SW480 (cell line): ENCODE data around the gene PRKAR1B.
A peak's percentile ranks its signal among the peaks of the same experiment; 100 is the strongest.

Experiments
- DNase-seq: peaks from one replicate; pipeline ENCODE4 v3.0.0-alpha.2; 2016; ENCODE audit warnings: low spot score

The PRKAR1B gene

DNA sequence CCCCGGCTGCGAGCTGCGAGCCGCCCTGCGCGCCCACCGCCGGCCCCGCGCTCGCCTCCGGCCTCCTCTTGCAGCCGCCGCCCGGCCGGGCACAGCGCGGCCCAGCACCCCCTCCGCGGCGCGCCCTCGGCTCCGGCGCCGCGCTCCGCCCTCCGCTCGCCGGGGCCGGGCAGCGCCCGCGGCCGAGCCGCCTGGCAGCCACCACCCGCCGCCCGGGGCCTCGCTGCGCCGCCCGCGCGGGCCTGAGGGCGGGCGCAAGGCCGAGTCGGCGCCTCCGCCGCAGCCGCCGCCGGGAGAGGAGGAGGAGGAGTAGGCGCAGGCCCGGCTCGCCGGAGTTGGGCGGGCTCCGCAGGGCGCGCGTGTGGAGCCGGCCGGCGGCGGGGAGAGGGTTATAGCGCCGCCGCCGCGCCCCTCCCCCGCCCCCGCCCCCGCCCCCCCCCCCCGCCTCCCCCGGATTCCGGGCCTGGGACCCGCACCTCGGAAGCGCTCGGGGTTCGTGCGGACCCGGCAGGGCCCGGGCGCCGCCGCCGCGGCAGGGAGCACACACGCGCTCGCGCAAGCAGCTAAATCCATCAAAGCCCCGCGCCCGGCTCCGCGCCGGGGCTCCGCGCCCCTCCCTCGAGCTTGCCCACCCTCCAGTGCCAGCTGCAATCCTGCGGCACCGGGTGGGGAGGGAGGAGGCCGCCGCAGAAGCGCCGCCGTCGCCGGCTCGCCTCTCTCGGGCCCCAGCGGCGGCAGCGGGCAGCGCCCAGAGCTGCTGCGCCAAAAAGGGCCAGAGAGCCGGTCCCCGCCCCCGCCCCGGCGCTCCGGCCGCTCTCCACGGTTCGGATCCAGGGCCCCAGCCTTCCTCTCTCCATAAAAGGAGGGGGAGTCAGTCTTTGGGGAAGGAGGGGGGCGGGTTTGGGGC lies 207.3 kb downstream of the PRKAR1B start, which contains the start of gene PDGFA:
TSS of gene PDGFA (minus strand) at position 363 of the 907 bp plus-strand sequence. CDS start 845 bp downstream, outside the sequence.
- DNase-seq, result peak; percentile 92

DNA sequence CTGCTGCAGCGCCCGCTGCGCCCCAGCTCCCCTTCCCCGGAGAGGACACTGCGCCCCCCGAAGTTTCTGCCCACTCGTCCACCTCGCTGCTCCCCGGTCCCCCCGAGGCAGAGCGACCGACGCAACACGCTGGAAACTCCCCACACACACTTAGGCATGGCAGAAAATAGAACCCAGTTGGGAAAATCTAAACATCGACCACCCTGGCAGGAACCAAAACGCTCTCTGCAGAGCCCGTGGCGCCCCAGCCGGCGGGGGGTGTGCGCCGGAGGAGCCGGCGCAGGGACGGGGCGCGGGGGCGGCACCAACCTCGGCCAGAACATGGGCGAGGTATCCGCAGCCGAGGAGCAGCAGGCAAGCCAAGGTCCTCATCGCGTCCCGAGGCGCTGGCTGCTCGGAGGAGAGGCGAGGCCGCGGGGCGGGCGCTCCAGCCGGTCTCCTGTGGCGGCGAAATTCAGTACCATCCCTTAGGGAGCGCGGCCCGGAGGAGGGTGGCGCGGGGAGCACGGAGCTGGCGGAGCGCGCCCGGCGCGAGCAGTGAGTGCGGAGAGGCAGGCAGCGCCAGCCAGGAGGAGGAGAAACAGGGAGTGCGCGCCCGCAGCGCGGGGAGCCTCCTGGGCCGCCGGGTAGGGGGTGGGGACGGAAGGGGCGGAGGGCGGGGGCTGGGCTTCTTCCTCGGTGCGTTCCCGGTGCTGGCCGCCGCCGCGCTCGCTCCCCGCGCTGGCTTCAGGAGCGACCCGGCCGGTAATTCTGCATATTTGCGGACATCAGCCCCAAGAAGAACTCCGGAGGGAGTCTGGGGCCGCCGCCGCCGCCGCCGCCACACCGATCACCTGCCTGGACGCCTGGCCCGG lies 208.2 kb downstream of the PRKAR1B start:
- peak; percentile 88 for DNase-seq

DNA sequence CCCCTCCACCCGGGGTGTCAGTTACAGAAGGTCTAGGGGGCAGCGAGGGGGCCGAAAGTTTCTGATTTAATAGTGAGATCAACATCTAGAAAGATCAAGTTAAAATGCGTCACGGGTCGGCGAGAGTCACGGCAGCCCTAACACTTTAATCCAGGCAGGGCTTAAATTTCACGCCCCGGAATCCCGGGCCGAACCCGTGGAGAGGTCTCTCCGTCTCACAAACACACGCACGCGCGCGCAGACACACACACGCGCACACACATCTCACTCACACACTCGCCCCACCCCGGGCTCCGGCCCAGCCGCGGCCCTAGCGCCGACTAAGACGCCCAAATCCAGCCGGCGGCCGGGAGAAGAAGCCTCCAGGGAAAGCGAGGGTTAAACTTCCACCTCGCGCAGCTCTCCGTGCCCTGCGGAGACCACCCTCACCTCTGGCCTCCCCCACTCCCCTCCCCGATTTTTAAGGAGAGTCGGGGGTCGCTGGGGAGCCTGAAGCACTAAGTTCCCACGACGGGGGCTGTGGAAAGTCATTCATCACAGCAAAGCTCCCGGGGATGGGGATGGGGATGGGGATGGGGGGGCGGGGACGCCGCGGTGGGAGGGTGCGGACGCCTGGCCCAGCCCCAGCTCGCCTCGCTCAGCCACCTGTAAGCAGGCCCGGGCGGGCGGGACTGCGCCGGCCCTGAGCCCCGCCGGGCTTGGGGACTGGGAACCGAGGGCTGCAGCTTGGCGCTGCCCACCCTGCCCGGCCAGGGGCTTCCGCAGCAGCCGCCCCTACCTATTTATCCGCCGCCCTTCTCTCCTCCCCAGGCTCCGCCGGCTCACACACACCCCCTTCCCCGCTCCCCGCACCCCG lies 209.1 kb downstream of the PRKAR1B start:
- peak; percentile 63 for DNase-seq

DNA sequence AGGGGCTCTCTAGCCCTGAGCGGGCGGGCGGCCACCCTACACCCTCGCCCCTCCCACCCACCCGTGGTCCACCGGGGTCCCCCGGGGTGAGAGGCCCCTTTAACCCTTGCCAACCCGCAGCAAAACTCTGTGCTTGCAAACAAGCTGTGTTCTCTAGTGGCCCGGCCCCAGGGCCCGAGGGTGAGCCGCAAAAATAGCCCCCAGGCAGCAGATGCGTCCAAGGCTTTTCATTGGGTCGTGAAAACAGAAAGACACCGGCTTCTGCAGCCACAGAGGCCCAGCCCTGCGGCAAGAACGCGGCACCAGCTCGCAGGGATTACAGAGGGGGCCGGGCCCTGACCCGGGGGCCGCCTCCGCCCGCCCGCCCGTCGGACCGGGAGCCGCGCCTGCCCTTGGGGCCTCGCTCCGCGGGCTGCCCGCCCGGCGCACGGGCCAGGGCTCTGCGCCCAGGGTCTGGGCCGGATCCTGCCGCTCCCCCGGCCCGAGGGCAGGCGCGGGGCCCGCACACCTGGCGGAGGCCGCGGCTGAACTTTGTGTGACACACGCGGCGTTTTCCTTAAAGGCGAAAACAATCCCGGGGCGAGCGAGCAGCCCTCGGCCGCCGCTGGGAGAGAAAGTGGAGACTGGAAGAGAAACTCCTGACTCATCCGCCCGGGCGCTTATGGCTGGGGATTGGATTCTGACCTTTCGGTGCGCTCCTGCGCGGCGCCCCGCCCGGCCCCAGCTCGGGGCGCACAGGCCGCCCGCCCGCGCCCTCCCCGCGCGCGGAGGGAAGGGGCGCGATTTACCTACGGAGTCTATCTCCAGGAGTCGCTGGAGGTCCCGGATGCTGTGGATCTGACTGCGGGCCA lies 210.2 kb downstream of the PRKAR1B start:
- no peak for DNase-seq

DNA sequence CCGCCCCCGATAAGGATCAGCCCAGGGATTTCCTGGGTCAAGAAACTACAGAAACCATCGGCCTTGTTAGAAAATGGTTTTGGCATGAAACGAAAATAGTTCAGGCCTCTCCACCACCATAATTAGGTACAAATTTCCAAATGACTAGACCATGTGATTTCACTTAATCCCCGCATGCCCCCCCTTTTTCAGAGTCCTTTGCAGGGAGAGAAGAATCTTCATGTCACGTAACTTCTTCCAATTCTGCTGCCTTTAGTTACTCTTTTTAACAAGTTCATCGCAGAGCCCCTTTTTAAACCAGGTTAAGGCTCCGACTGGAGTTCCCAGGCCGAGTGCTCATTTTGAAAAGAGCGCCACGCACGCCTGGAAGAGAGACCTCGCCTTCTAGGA lies 210.9 kb downstream of the PRKAR1B start:
- DNase-seq, result no peak

DNA sequence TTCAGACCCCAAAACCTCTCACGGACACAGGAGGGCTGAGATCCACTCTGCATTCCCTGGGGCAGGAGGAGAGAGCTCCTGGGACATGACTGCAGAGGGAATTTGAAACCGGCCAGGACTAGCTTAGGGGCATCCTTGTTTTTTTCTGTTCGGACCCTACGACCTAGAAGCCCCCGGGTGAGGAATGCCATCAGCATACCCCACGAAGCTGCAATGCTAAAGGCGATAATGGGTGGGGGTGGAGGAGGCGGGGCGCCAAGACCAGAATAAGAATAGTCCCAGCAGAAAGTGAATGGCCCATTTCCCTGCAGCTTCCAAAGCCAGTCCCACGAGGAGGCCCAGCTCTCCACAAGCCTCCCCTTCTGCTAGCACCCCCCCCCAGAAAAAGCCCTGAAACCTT lies 211.5 kb downstream of the PRKAR1B start:
- DNase-seq, result no peak

DNA sequence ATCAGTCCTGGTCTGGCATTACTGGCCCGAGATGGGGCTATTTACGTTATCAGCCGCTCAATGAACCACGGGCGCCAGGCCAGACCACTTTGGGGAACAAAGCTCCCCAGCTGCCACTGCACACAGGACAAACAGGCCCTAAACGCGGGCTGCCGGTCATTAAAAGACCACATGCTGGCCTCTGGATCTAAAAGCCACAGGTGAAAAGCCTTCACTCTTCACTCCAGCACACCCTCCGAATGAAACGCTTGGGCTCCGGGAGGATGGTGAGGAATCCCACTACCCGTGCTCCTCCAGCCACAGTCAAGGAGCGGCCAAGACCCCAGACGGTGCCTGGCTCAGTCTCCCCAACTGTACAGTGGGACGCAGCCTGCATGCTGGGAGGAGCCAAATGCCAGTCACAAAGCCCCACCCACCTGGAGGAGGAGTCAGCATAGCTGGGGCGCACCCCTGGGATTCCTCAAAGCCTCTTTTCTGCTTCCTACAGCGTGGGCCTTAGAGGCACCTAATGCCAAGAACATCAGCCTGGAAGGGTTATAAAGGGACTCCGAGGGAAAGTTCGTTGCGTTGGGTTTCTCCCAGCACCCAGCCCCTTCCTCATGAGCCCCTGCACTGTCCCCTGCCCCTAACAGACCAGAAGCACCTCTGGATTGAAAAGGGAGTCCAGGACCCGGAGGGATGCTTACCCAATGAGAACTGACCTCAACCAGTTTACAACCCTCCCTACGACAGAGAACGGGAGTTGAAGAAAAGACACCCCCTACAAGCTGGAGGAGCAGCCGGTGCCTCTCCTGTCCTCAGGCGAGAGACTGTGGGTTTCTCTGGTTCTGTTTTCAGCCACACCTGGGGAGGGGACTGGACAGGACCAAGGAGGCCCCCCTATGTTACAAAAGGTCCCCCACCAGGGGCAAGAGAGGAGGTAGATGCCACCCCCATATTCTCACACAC lies 212.2 kb downstream of the PRKAR1B start:
- DNase-seq, result peak; percentile 89

DNA sequence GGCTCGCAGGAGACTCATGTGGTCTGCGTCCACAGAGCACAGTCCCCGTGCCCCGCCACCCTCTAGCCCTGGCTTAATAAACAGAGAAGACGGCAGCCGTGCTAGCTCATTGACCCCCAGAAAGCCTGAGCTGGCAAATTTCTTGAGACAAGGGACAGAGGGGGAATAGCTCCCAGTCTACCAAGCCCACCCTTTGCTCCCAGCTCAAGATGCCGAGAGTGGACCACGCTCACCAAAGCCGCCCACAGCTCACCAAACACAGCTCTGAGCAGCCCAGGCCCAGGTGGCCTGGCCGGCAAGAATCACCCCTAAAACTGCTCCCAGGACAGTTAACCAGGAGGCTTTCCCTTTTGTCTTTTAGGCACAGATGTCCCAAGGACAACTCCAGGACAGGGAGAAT lies 212.8 kb downstream of the PRKAR1B start:
- DNase-seq, result no peak

DNA sequence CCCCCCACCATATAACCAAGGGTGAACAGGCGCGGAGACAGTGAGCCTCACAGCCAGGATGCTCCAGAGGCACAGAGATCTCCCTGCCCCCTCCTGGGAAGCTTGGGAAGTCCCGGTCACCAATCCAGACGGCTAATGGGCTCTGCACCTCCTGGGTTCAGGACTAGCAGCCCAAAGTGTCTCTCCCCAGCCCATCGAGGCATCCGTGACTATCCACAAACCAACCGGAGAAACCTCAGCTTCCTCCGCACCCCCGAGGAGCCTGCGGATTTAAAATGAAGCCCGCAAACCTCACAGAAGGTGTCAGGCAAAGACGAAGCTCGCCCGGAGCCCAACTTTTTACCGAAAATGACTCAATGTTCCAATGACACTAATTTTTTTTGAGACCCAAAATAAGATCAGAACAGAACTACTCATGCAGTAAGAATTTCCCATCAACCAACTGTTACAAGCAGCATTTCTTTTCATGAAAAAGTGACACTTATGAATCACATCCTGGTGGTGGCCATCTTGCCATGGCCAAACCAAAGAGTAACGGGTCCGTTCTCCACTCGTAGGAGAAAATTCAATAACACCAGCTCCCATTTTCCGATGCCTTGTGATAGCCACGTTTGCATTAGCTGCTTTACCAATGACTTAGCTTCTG lies 213.4 kb downstream of the PRKAR1B start:
- DNase-seq, result peak; percentile 57

DNA sequence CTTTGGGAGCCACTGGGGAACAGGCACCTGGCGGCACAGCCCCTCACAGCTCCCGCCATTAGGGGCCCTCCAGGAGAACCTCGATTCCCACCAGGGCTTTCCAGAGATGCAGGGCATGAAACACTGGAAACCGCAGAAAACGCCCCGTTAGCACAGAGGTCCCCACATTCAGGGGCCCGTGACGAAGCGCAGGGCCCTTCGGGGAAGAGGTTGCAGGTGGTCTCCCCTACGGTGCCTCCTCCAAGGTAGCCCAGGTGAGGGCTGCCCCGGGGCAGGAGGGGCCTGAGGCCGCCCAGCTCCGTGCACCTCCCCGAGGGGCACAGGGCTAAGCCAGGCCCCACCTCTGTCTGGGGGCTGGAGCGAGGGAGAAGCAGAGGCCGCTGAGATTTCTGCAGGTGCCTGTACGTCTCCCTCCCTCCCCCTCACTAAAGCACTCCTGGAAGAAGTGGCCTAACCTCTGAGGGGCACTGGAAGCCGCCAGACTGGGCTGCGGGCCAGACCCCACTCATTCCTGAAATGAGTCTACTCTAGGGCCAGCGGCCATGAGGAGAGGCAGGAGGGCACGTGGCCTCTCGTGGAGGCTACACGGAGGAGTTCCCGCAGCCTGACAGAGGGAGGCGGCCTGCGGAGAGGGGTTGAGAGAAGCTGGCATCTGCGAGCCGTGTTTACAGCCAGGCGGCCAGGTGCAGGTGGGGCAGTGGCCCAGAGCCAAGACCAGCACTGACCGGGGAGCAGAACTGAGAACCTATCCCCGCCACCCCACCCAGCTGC lies 214.4 kb downstream of the PRKAR1B start:
- peak; percentile 66 for DNase-seq

DNA sequence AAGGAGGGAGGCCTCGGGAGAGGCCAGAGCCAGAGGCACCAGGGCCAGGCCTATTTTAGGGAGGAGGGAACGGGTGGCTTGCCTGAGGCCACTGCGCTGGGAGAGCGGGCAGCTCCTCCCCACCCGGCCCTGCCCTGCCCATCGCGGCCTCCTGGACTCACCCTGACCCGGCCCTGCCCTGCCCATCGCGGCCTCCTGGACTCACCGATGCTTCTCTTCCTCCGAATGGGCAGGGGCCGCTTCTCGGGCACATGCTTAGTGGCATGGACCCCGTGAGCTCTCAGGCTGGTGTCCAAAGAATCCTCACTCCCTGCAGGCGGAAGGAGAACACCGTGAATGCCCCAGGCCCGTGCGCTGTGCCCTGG lies 215.0 kb downstream of the PRKAR1B start:
- DNase-seq, result no peak

DNA sequence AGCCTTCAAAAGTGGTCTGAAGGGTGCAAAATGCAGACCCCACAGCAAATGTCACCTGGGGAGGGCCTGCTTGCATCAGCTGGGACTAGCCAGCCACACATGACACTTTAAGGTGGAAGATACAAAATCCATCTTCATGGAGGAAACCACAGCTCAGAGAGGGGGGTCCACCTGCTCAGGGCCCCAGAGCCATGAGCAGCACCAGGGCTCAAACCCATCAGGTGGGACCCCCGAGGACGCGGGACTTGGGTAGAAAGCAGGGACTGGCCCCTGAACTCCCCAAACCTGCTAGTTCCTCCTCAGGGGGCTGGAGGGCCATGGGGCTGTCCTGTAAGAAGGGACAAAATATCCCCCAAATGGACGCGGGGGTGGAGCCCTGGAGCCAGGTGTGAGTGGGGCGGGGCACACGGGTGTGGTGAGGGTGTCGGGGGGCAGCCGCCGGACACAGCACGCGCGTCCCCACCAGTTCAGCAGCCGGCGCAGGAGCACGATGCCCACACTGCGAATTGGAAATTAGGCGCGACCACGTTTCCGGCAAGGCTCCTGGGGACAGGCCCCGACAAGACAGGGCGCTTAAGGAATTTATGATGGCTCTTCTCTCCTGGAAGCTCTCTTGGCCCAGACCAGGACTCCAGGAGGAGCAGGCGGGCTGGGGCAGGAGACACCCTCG lies 215.5 kb downstream of the PRKAR1B start:
- DNase-seq, result no peak

DNA sequence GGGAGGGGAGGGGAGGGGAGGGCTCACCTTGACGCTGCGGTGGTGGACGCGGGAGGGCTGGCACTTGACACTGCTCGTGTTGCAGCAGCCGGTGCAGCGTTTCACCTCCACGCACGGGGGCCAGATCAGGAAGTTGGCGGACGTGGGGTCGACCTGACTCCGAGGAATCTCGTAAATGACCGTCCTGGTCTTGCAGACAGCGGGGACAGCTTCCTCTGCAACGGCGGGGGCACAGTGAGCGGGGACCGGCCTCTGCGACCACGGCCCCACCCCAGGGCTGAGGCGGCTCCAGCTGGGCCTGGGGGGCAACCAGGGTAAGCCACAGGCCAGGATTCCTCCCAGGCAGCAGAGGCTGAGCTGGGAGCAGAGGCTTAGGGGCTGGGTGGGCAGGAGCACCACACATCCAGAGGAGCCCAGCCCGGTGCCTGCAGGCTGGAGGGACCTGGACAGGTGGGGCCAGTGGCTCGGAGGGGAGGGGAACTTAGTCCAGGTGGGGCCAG lies 216.2 kb downstream of the PRKAR1B start:
- DNase-seq, result no peak

DNA sequence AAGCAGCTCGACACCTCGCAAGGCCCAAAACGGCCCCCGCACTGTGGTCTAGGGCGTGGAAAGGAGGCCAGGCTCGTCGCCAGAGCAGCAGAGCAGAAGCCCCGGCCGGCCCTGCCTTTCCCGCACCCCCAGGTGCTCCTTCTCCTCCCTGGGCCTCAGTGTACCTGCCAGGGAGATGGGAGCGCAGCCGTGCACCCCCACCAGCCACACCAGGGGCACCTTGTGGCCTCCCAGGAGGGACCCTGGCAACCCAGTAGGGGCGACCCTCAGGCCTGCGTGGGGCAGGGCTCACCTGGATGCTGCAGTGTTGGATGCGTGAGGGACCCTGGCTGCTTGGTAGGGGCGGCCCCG lies 217.0 kb downstream of the PRKAR1B start:
- no peak for DNase-seq

DNA sequence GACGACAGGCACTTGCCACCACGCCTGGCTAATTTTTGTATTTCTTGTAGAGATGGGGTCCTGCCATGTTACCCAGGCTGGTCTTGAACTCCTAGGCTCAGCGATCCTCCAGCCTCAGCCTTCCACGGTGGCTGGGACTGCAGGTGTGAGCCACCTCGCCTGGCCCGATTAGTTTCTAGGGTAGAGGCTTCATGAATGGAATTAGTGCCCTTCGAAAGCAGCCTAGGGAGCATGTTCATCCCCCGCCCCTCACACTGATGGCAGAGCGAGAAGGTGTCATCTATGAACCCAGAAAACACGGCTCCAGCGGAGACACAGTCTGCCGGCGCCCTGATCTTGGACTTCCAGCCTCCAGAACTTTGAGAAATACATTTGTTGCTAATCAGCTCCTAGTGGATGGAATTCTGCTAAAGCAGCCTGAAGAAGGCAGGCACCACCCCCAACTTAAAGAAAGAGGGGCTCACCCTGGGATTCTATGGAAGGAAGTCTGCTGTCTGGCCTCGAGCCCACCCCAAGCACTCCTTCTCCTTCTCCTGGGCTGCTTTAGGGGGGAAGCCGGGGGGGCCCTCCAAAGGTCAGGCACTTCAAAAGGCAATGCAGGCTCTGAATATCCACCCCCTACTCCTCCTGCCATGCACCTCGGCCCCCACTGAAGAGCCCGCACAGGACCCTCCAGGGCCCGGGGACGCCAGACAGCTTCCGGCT lies 217.5 kb downstream of the PRKAR1B start:
- DNase-seq, result no peak

DNA sequence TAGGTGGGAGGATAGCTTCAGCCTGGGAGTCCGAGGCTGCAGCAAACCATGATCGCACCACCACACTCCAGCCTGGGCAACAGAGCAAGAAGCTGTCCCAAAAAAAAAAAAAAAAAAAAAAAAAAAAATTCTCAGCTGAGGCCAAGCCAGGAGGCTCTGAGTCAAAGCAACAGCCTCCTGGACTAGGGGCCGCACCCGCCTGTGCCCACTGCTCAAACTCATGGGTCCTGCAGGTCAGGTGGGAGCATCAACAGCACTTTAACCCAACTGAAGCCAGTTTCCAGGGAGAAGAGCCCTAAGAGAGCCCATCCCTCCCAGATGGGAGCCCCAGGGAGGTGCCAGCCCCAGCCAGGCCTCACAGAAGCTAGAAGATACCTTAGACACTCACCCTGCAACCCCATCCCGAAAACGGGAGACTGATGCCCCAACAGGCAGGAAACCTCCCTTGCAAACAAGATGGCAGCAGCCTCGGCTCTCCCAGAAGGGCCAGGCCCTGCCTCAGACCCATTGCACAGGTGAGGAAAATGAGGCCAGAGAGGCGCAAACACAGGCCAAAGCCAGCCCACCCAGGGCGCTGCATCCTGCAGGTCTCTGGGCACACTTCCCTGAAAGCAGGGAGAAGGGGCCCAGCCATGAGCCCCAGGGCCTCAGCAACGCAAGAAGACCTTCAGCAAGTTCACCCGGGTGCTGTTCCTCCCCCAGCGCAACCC lies 218.5 kb downstream of the PRKAR1B start:
- DNase-seq, result no peak
